Astrocyte of the spinal cord (primary cell): ENCODE measurements around the gene TRPM3.

Source experiments
- DNase-seq: peaks from one replicate; pipeline ENCODE4 v3.0.0; 2011; ENCODE audit warnings: low read depth, low spot score
- H3K4me3 ChIP-seq: 2 replicates; pipeline ENCODE4 v1.5.1; 2011; ENCODE audit warnings: low read depth, mild to moderate bottlenecking, low read length, moderate library complexity
- CTCF ChIP-seq: IDR thresholded peaks from 2 replicates; pipeline ENCODE4 v1.5.1; 2012; ENCODE audit warnings: low read depth, mild to moderate bottlenecking, low read length, inconsistent platforms
- in situ Hi-C: cut with HindIII; loops from 2 replicates; pipeline ENCODE4 v1.10.0; 2017; ENCODE audit warnings: low sequenced_read_pairs

The TRPM3 gene

DNA sequence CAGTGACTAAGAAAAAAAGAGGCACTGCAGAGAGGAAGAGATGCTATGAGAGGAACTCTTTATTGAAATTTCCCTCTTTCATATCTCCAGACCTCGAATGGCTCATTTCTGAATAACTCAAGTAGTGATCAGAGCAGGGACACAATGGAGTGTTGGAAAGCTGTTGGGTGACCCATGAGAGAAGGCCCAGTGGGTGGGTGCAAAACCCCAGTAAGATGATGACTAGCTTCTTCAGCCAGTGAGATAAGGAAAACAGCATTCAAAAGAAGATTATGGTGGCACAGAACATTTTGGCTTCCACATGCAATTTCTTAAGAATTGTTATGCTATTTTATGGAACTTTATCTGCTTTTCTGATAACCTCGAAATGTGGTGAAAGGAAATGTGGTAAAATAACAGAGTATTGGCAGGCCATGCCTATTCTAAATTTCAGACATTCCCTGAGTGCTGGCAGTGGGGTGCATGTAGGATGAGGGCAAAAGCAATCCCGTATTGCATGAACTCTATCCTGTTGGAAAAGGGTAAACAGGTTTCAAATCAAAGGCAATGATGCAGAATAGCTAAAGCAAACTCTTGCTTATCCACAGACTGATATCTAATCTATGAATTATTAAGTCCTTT, 579.0 kb downstream of the TRPM3 start:
- in situ Hi-C loops: no loop called here
- TF ChIP-seq CTCF: no peak
- no peak overlapping the region for H3K4me3 ChIP-seq
- no peak for DNase-seq

- no peak overlapping the region for H3K4me3 ChIP-seq
- no peak for TF ChIP-seq CTCF
- no peak for DNase-seq
- in situ Hi-C loops: no loop called here
These were observed 581.4 kb downstream of the TRPM3 start for GRCh38 chr9:70540016-70540415.

GRCh38 chr9:70539526-70539925, 581.9 kb downstream of the TRPM3 start:
- in situ Hi-C loops: no loop called here
- no peak for TF ChIP-seq CTCF
- DNase-seq: no peak
- no peak overlapping the region for H3K4me3 ChIP-seq

DNA sequence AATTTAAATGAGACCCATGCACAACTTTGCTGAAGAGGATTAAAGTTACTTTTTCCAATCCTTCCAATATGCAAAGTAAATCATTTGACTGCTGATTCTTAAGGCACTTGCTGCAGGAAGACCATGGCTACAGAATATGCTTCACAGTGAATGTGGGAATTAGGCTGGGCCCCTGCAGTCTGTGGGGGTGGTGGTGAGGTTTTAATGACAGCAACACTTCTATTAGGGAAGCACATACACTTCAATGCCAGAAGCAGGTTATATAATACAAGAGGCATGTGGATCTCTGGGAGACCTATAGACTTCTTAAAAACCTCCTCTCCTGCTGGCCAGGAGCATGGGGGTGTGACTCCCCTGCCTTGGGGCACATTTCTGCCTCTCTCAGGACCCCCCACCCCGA, 582.4 kb downstream of the TRPM3 start:
- in situ Hi-C loops: no loop called here
- no peak overlapping the region for H3K4me3 ChIP-seq
- DNase-seq: no peak
- no peak for TF ChIP-seq CTCF

DNA sequence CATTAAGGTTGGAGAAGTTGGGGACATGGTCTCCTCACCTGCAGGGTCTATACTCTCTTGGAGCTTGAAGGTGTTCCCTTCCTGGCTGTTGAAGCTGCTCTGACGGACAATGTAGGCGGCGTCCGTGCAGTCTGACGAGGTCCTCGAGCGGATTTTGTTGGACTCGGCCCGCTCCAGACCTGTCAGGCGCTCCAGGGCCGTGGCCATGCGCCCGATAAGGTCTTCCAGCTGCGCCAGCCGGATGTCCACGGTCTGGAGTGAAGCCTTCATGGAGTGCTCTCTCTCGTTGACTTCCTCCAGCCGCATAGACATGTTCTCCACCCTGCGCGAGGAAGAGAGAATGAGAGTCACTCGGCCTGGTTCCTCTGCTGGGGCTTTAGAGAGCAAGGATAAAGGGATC, 584.3 kb downstream of the TRPM3 start:
- no peak for DNase-seq
- in situ Hi-C loops: no loop called here
- no peak overlapping the region for H3K4me3 ChIP-seq
- no peak for TF ChIP-seq CTCF

- TF ChIP-seq CTCF: no peak
- in situ Hi-C loops: no loop called here
- no peak overlapping the region for H3K4me3 ChIP-seq
- DNase-seq: no peak
These were observed 585.7 kb downstream of the TRPM3 start for GRCh38 chr9:70535546-70536323.
